ENCODE measurements around the gene EIPR1.

Gene EIPR1

GRCh38 chr2:3267869-3268704, 109.5 kb downstream of the EIPR1 start:
- no peak for FAIRE-seq
- TF ChIP-seq TAF1 (IDR thresholded peaks at IDR 0.05; ENCODE audit: borderline replicate concordance, low read depth, low read length) (no peak), POLR2A (IDR thresholded peaks at IDR 0.05; ENCODE audit: low read depth, low read length) (no peak), POLR2AphosphoS5 (IDR thresholded peaks at IDR 0.05; ENCODE audit: low read depth, low read length) (no peak)
- no peak for DNase-seq (ENCODE audit: insufficient read length)

GRCh38 chr2:3266925-3267867, 110.4 kb downstream of the EIPR1 start:
- no peak for TF ChIP-seq POLR2AphosphoS5 (IDR thresholded peaks at IDR 0.05; ENCODE audit: low read depth, low read length)
- TF ChIP-seq TAF1 (IDR thresholded peaks at IDR 0.05; ENCODE audit: borderline replicate concordance, low read depth, low read length) = no peak
- TF ChIP-seq POLR2A (IDR thresholded peaks at IDR 0.05; ENCODE audit: low read depth, low read length) = no peak
- no peak for FAIRE-seq
- DNase-seq (ENCODE audit: insufficient read length) = no peak

- no peak for TF ChIP-seq TAF1 (IDR thresholded peaks at IDR 0.05; ENCODE audit: borderline replicate concordance, low read depth, low read length)
- no peak for TF ChIP-seq POLR2A (IDR thresholded peaks at IDR 0.05; ENCODE audit: low read depth, low read length)
- no peak for TF ChIP-seq POLR2AphosphoS5 (IDR thresholded peaks at IDR 0.05; ENCODE audit: low read depth, low read length)
- DNase-seq (ENCODE audit: insufficient read length) (no peak), FAIRE-seq (no peak)
Measured at GRCh38 chr2:3265981-3266924, 111.4 kb downstream of the EIPR1 start.

GRCh38 chr2:3265471-3265870, 112.1 kb downstream of the EIPR1 start:
- FAIRE-seq (no peak), DNase-seq (ENCODE audit: insufficient read length) (no peak)
- TF ChIP-seq TAF1 (IDR thresholded peaks at IDR 0.05; ENCODE audit: borderline replicate concordance, low read depth, low read length) (no peak), POLR2A (IDR thresholded peaks at IDR 0.05; ENCODE audit: low read depth, low read length) (no peak), POLR2AphosphoS5 (IDR thresholded peaks at IDR 0.05; ENCODE audit: low read depth, low read length) (no peak)

GRCh38 chr2:3264010-3264744, 113.4 kb downstream of the EIPR1 start:
- DNase-seq (ENCODE audit: insufficient read length) = no peak
- TF ChIP-seq TAF1 (IDR thresholded peaks at IDR 0.05; ENCODE audit: borderline replicate concordance, low read depth, low read length) = no peak
- no peak for TF ChIP-seq POLR2AphosphoS5 (IDR thresholded peaks at IDR 0.05; ENCODE audit: low read depth, low read length)
- no peak for TF ChIP-seq POLR2A (IDR thresholded peaks at IDR 0.05; ENCODE audit: low read depth, low read length)
- FAIRE-seq = no peak

GRCh38 chr2:3263487-3263886, 114.1 kb downstream of the EIPR1 start:
- FAIRE-seq = no peak
- TF ChIP-seq POLR2AphosphoS5 (IDR thresholded peaks at IDR 0.05; ENCODE audit: low read depth, low read length) = no peak
- TF ChIP-seq POLR2A (IDR thresholded peaks at IDR 0.05; ENCODE audit: low read depth, low read length) = no peak
- TF ChIP-seq TAF1 (IDR thresholded peaks at IDR 0.05; ENCODE audit: borderline replicate concordance, low read depth, low read length) = no peak
- no peak for DNase-seq (ENCODE audit: insufficient read length)

- no peak for FAIRE-seq
- TF ChIP-seq POLR2AphosphoS5 (IDR thresholded peaks at IDR 0.05; ENCODE audit: low read depth, low read length) (no peak), POLR2A (IDR thresholded peaks at IDR 0.05; ENCODE audit: low read depth, low read length) (no peak), TAF1 (IDR thresholded peaks at IDR 0.05; ENCODE audit: borderline replicate concordance, low read depth, low read length) (no peak)
Measured at GRCh38 chr2:3262437-3263388, 114.9 kb downstream of the EIPR1 start.

GRCh38 chr2:3261511-3261910, 116.1 kb downstream of the EIPR1 start:
- no peak for FAIRE-seq
- TF ChIP-seq TAF1 (IDR thresholded peaks at IDR 0.05; ENCODE audit: borderline replicate concordance, low read depth, low read length) = no peak
- TF ChIP-seq POLR2AphosphoS5 (IDR thresholded peaks at IDR 0.05; ENCODE audit: low read depth, low read length) = no peak
- no peak for TF ChIP-seq POLR2A (IDR thresholded peaks at IDR 0.05; ENCODE audit: low read depth, low read length)

More at GRCh38 chr2:3262437-3263388, 114.9 kb downstream of the EIPR1 start:
- DNase-seq (ENCODE audit: insufficient read length) = no peak

GRCh38 chr2:3260959-3261358, 116.7 kb downstream of the EIPR1 start:
- FAIRE-seq (no peak), DNase-seq (ENCODE audit: insufficient read length) (no peak)
- no peak for TF ChIP-seq TAF1 (IDR thresholded peaks at IDR 0.05; ENCODE audit: borderline replicate concordance, low read depth, low read length)
- no peak for TF ChIP-seq POLR2A (IDR thresholded peaks at IDR 0.05; ENCODE audit: low read depth, low read length)
- TF ChIP-seq POLR2AphosphoS5 (IDR thresholded peaks at IDR 0.05; ENCODE audit: low read depth, low read length) = no peak

More at GRCh38 chr2:3261511-3261910, 116.1 kb downstream of the EIPR1 start:
- DNase-seq (ENCODE audit: insufficient read length) = no peak
